PC-9 (cell line): ENCODE results near the gene PTPRD. TPM values are rescaled to one million over a fixed set of nuclear protein-coding genes. Genes with fewer than 3 reads are reported as not detected.

Source experiments
- BruUV-seq: library from RNA; stranded (reverse); fragments of 400-500 nt; replicated peaks from 2 replicates; lab custom pipeline; 2021; lab: Mats Ljungman, UMichigan
- CTCF ChIA-PET: fragments of 300-600 bp; sonication (Branson Sonifier 250); formaldehyde crosslinking; loops from one replicate; lab custom pipeline; 2022; ENCODE audit warnings: antibody characterized with exemption; lab: Charles Lee
- POLR2A ChIA-PET: fragments of 300-600 bp; sonication (Branson Sonifier 250); formaldehyde crosslinking; loops from one replicate; lab custom pipeline; 2022; ENCODE audit warnings: antibody characterized with exemption; ENCODE audit not compliant: unreplicated experiment; lab: Charles Lee
- DNase-seq, 2 experiments: peaks; one replicate each; pipeline versions ENCODE4 v3.0.0 to v3.0.0-alpha.2; 2015 to 2022; ENCODE audit warnings: mixed read lengths in 1 of 2
- H2AFZ ChIP-seq: fragments of 200-600 bp; sonication (generic); 2 replicates; pipeline ENCODE4 v1.8.1; 2017; ENCODE audit warnings: antibody characterized with exemption
- H3F3A ChIP-seq: fragments of 200-600 bp; sonication (generic); 2 replicates; pipeline ENCODE4 v1.8.1; 2017; ENCODE audit warnings: antibody characterized with exemption, mild to moderate bottlenecking, low read depth; ENCODE audit not compliant: insufficient read depth
- H3K27ac ChIP-seq: fragments of 200-600 bp; sonication (generic); 2 replicates; pipeline ENCODE4 v1.6.1; 2016; ENCODE audit warnings: mixed run types
- H3K27me3 ChIP-seq: fragments of 200-600 bp; sonication (generic); 2 replicates; pipeline ENCODE4 v1.6.1; 2016; ENCODE audit warnings: low read depth, mixed run types; ENCODE audit not compliant: insufficient read depth
- H3K36me3 ChIP-seq: fragments of 200-600 bp; sonication (generic); 2 replicates; pipeline ENCODE4 v1.6.1; 2016; ENCODE audit warnings: low read depth, mixed run types
- H3K4me1 ChIP-seq: fragments of 200-600 bp; sonication (generic); replicated peaks from 2 replicates; pipeline ENCODE4 v1.6.1; 2016; ENCODE audit warnings: mixed run types; ENCODE audit not compliant: insufficient read depth
- H3K4me2 ChIP-seq: fragments of 200-600 bp; sonication (generic); 2 replicates; pipeline ENCODE4 v1.6.1; 2017; ENCODE audit warnings: mixed run types
- H3K4me3 ChIP-seq: fragments of 200-600 bp; sonication (generic); 2 replicates; pipeline ENCODE4 v1.6.1; 2016; ENCODE audit warnings: mixed run types
- H3K79me2 ChIP-seq: fragments of 200-600 bp; sonication (generic); 2 replicates; pipeline ENCODE4 v1.6.1; 2017; ENCODE audit warnings: low read depth, mixed run types
- H3K9me2 ChIP-seq: fragments of 200-600 bp; sonication (generic); 2 replicates; pipeline ENCODE4 v1.8.1; 2017; ENCODE audit warnings: mild to moderate bottlenecking; ENCODE audit not compliant: insufficient read depth
- H3K9me3 ChIP-seq: fragments of 200-600 bp; sonication (generic); 2 replicates; pipeline ENCODE4 v1.8.1; 2016; ENCODE audit warnings: low read depth; ENCODE audit not compliant: insufficient read depth
- H4K20me1 ChIP-seq: fragments of 200-600 bp; sonication (generic); 2 replicates; pipeline ENCODE4 v1.8.1; 2017; ENCODE audit not compliant: insufficient read depth
- EZH2 ChIP-seq: fragments of 200-600 bp; sonication (generic); IDR thresholded peaks from 2 replicates; pipeline ENCODE4 v1.8.0; 2017; ENCODE audit warnings: antibody characterized with exemption, low read depth
- intact Hi-C: fragments of 100-400 bp; cut with micrococcal nuclease; formaldehyde crosslinking; loops from one replicate; pipeline ENCODE4 v1.10.0; 2022; ENCODE audit not compliant: unreplicated experiment
- total RNA-seq: library from RNA; stranded (reverse); gene quantifications from 2 replicates; pipeline ENCODE4 v1.2.3, GENCODE V29; 2021
- TF ChIP-seq, protein P1 (sequence below): fragments of 200-600 bp; sonication (generic); conservative IDR thresholded peaks from 2 replicates; pipeline ENCODE4 v1.6.1; 2017; ENCODE audit warnings: mixed run types, antibody characterized with exemption, mild to moderate bottlenecking, moderate library complexity

The PTPRD gene
- total RNA-seq, 1 experiment from 2014 or later, result not detected

DNA sequence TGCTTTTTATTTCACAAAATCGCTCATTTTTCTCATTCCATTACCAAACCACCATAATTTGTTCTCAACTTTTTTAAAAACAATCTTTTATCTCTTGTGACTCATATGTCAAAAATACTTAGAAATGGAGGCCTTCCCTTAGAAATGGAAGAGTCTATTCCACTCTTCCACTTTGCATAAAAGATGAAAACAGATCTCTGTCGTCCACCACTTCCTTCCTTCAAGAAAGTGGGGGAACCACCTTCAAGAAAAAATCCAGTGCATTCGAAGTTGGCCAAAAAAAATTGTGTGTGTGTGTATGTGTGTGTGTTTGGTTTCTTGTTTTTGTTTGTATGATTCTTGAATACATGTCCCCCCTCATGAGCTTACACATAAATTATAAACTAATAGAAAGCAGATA lies 2184.4 kb downstream of the PTPRD start:
- Histone ChIP-seq H4K20me1 (no peaks in the 10 kb centered on the region), H3K36me3 (no peaks in the 10 kb centered on the region), H3K27ac (no peak overlapping the region), H3K27me3 (no peaks in the 10 kb centered on the region), H2AFZ (no peak overlapping the region), H3F3A (no peaks in the 10 kb centered on the region), H3K9me3 (no peaks in the 10 kb centered on the region), H3K4me2 (no peak overlapping the region), H3K79me2 (no peaks in the 10 kb centered on the region), H3K9me2 (no peaks in the 10 kb centered on the region), H3K4me1 (no peaks in the 10 kb centered on the region), H3K4me3 (no peak overlapping the region)
- ChIA-PET POLR2A (no interaction called here), CTCF (no interaction called here)
- TF ChIP-seq, protein P1, sequence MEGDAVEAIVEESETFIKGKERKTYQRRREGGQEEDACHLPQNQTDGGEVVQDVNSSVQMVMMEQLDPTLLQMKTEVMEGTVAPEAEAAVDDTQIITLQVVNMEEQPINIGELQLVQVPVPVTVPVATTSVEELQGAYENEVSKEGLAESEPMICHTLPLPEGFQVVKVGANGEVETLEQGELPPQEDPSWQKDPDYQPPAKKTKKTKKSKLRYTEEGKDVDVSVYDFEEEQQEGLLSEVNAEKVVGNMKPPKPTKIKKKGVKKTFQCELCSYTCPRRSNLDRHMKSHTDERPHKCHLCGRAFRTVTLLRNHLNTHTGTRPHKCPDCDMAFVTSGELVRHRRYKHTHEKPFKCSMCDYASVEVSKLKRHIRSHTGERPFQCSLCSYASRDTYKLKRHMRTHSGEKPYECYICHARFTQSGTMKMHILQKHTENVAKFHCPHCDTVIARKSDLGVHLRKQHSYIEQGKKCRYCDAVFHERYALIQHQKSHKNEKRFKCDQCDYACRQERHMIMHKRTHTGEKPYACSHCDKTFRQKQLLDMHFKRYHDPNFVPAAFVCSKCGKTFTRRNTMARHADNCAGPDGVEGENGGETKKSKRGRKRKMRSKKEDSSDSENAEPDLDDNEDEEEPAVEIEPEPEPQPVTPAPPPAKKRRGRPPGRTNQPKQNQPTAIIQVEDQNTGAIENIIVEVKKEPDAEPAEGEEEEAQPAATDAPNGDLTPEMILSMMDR, result no peak
- no peak for TF ChIP-seq EZH2
- no peak for DNase-seq
- BruUV-seq, result no TSS peak
- intact Hi-C loops, result no loop called here

DNA sequence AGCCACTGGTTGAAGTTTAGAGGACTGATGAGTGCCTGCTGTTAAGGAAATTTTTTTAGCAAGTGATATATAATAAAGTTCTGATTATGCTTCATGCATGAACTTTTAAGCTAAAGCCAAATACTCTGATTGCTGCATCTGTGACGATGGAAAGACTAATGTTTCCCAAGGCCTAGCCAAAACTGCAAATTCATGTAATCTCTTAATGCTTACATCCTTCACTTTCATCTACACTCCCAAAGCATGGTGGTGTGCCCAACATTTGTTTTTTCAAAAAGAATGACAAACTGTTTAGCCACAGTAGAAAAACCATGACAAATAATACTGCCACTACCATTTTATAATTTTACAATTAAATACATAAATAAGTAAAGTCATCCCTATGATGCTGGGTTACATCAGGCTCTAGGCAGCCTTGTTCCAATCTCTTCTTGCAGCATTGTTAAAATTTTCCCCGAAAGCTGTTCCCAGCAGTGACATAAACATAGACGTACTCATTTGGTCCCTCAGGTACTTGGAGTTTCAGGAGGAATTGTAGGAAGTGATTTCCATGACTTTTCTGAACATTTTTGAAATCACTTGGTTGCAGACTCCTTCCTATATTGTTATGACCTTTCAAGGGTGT lies 2187.9 kb downstream of the PTPRD start:
- Histone ChIP-seq H4K20me1 (no peaks in the 10 kb centered on the region), H3K27ac (no peak overlapping the region), H3K79me2 (no peaks in the 10 kb centered on the region), H3K9me3 (no peaks in the 10 kb centered on the region), H3K27me3 (no peaks in the 10 kb centered on the region), H3K4me3 (no peak overlapping the region), H2AFZ (no peak overlapping the region), H3F3A (no peaks in the 10 kb centered on the region), H3K4me1 (no peaks in the 10 kb centered on the region), H3K4me2 (no peak overlapping the region), H3K36me3 (no peaks in the 10 kb centered on the region), H3K9me2 (no peaks in the 10 kb centered on the region)
- ChIA-PET CTCF (no interaction called here), POLR2A (no interaction called here)
- TF ChIP-seq, protein P1, result no peak
- no peak for TF ChIP-seq EZH2
- intact Hi-C loops, result no loop called here
- DNase-seq, result no peak
- BruUV-seq, result no TSS peak

DNA sequence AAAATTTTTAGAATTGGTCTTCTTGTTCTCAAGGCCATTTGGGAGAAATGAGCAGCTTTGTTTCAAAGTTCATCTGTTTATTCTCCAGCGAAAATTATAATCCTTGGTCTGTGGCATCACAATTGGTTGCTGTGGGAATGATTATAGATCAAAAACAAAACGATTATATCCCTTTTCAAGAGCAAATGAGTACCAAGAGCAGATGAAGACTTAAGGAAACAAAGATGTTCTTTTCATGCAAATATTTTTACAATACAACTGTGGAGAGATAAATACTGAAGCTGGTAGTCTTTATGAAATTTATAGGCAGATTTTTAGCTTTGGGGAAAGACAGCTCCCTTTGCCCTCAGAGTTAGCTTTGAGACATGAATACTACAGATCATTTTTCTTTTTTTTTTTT lies 2192.4 kb downstream of the PTPRD start:
- H3K4me2 ChIP-seq, result no peak overlapping the region
- no peaks in the 10 kb centered on the region for H3K4me1 ChIP-seq
- no peaks in the 10 kb centered on the region for H3K79me2 ChIP-seq
- CTCF ChIA-PET, result no interaction called here
- POLR2A ChIA-PET, result no interaction called here
- no peak overlapping the region for H3K4me3 ChIP-seq
- H3K27ac ChIP-seq, result no peak overlapping the region
- no TSS peak for BruUV-seq
- no peak overlapping the region for H2AFZ ChIP-seq
- no peak for TF ChIP-seq EZH2
- TF ChIP-seq, protein P1, result no peak
- no peaks in the 10 kb centered on the region for H3K27me3 ChIP-seq
- H4K20me1 ChIP-seq, result no peaks in the 10 kb centered on the region
- H3K9me3 ChIP-seq, result no peaks in the 10 kb centered on the region
- intact Hi-C loops, result no loop called here
- no peaks in the 10 kb centered on the region for H3F3A ChIP-seq
- no peak for DNase-seq
- H3K36me3 ChIP-seq, result no peaks in the 10 kb centered on the region
- no peaks in the 10 kb centered on the region for H3K9me2 ChIP-seq
